NCI-H524 treated with DMSO at 0.1 percent for 48 hours (cell line): ENCODE measurements around the gene GNB4.

Source experiments
- DNase-seq: peaks from one replicate; lab custom pipeline; 2025; lab: John Stamatoyannopoulos, UW

GNB4 gene

DNA sequence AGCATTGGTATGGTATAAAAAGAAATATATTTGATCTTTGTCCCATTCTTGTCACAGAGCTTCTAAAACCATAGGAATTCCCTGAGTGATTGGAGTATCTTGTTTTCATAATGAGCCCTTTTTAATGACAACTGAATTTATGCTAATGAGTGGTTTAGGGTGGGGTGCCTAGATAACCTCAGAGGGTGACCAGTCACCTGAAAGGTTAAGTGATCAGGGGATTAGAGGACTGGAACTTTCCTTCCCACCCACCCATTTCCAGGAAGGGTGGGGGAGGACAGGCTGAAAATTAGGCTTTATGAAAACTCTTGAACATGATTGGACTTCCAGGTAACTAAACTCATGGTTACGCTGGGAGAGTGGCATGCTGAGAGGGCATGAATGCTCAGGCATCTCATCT, 95.3 kb downstream of the GNB4 start:
- no peak for DNase-seq

DNA sequence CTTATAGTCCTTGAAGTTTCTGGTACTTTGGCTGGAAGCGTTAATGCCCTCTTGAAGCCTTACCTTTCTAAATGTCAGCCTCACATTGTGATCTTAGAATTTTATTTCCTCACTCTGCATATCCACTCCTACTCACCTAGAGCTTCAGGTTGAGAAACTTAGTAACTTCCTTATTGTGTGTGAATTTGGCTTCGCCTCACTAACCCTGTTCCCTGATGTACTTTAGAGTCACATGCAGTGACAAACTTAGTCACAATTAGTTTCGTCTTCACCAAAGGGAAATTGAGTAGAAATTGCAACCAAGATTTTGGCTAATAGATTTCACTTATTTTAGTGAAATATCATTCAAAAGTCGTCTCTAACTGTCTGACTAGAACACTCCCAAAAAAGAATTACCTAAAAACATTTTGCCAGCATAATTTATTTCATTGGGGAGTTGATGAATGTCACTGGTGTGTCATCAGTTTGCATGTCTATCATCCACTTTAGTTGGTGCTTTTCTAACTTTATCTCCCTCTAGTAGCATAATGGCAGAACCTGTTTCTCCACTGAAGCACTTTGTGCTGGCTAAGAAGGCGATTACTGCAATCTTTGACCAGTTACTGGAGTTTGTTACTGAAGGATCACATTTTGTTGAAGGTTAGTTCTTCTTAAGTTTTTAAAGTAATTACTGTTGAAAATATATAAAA, 102.8 kb downstream of the GNB4 start:
- DNase-seq, result no peak

DNA sequence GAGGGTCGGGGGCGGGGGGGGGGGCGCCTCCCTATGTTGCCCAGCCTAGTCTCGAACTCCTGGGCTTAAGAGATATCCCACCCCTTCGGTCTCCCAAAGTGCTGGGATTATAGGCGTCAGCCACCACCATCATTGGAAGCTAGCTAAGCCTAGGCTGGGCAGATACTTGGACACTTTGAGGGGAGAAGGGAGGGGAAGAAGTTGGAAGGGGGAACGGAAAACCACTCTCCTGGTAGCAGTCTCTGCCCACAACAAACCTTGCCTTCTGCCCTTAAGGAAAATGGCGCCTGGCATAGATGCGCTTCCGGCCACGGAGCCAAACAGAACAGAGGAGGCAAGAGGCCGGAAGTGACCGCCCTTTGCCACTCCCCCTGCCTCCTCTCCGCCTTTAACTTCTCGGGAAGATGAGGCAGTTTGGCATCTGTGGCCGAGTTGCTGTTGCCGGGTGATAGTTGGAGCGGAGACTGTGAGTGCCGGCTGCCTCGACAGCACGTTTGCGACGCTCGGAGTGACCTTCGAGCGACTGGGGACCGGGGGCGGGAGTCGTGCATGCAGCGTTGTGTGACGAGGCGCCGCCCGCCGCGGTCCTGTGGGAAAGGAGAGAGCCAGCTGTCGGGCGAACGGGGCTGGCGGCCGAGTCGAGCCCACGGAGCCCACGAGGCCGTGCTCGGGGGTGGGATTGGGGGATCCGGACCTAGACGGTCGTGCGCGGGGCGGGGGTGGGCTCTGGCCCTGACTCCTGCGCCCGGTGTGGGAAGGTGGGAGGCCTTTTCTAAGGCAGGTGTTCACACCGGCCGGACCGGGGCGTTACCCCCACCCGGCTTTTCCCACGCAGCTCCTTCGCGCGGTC, 103.7 kb downstream of the GNB4 start, which contains the start of gene MFN1:
TSS of gene MFN1 (plus strand) at position 365 of the 850 bp plus-strand sequence. CDS start 1,143 bp downstream, outside the sequence.
- DNase-seq, result peak; percentile 95
